GM18508 (cell line): ENCODE measurements around the gene POLR2F.
"Not testable (repeated sequence)": the region's sequence is repeated elsewhere in the genome, so short reads cannot be mapped to it uniquely, and the experiment has no call there.

Experiments
- ATAC-seq: cut with Tn5 transposase; IDR thresholded peaks from one replicate; pipeline ENCODE4 v1.9.1; 2021; ENCODE audit warnings: moderate number of reproducible peaks; ENCODE audit not compliant: insufficient read depth, unreplicated experiment

POLR2F gene

GRCh38 chr22:37947142-37947795, 6.2 kb upstream of the POLR2F start:
- not testable (repeated sequence) for ATAC-seq

GRCh38 chr22:37951305-37951704, 2.2 kb upstream of the POLR2F start:
- no peak for ATAC-seq

GRCh38 chr22:37952629-37953028, 870 bp upstream of the POLR2F start:
- not testable (repeated sequence) for ATAC-seq

GRCh38 chr22:37953062-37953436, 450 bp upstream of the POLR2F start:
- peak; percentile 22 for ATAC-seq

GRCh38 chr22:37954686-37955085, 1.2 kb downstream of the POLR2F start:
- no peak for ATAC-seq

GRCh38 chr22:37955825-37956397, 2.4 kb downstream of the POLR2F start:
- ATAC-seq: not testable (repeated sequence)

- ATAC-seq: no peak
These were observed 3.7 kb downstream of the POLR2F start for GRCh38 chr22:37957232-37957631.

- no peak for ATAC-seq
These were observed 5.8 kb downstream of the POLR2F start for GRCh38 chr22:37959231-37959825.

- no peak for ATAC-seq
These were observed 7.6 kb downstream of the POLR2F start for GRCh38 chr22:37961062-37961461.

GRCh38 chr22:37965940-37966664, 12.6 kb downstream of the POLR2F start:
- ATAC-seq: no peak

GRCh38 chr22:37967147-37967546, 13.6 kb downstream of the POLR2F start:
- no peak for ATAC-seq

GRCh38 chr22:37967637-37968451, 14.3 kb downstream of the POLR2F start:
- ATAC-seq: no peak

GRCh38 chr22:37968452-37969251, 15.2 kb downstream of the POLR2F start:
- ATAC-seq: no peak

GRCh38 chr22:37970864-37971263, 17.4 kb downstream of the POLR2F start:
- ATAC-seq: no peak

GRCh38 chr22:37971475-37972434, 18.3 kb downstream of the POLR2F start:
- no peak for ATAC-seq

- ATAC-seq: no peak
These were observed 19.0 kb downstream of the POLR2F start for GRCh38 chr22:37972527-37972926.

- ATAC-seq: no peak
These were observed 20.0 kb downstream of the POLR2F start for GRCh38 chr22:37973271-37974170.

- no peak for ATAC-seq
These were observed 21.7 kb downstream of the POLR2F start for GRCh38 chr22:37975153-37975552.
